GM18861 (cell line): ENCODE measurements around the gene CETN3.

ENCODE experiments used
- ATAC-seq: cut with Tn5 transposase; IDR thresholded peaks from one replicate; pipeline ENCODE4 v1.9.1; 2021; ENCODE audit not compliant: unreplicated experiment

The CETN3 gene

DNA sequence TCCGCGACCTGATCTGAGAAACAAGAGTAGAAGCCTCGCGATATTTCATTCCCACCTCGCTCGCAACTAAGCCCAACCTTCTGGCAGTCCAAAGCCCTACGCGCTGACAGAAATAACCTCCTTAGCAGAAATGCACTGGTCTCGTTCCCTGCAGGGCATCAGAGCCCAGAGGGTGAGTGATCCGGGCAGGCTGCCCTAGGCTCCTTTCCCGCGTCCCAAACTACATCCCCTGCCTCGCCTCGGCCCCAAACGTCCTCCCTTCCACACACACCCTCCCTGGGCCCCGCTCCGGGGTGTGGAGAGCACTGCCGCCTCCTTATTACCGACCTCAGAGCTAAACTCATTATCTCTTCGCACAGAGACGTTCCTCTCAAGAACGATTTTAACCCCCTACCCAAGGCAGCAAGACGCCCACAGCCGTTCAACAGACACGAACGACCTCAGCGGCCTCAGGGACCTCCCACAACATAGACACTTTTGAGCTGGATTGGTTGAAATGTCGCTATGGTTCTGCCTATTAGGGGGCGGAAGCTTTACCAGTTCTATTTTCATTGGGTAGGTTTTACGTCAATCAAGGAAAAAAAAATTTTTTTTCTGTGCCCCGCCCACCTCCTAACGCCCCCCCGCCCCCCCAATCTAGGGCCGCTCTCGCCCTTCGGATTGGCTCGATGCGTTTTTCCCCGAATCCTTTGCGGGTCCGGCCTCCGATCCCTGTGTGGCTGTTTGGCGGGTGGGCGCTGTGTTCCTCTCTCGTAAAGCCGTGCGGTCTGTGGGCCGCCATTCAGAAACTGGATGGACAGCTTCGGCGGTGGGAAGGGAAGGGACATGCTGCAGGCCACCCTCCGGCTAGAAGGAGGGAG is at the start of gene CETN3:
CETN3 (minus strand) TSS at position 439 of the 860 bp plus-strand sequence; CDS start at position 344, 95 bp downstream.
- ATAC-seq = peak; percentile 89

- ATAC-seq = no peak
Measured at GRCh38 chr5:90446961-90447360, 37.4 kb upstream of the CETN3 start.

DNA sequence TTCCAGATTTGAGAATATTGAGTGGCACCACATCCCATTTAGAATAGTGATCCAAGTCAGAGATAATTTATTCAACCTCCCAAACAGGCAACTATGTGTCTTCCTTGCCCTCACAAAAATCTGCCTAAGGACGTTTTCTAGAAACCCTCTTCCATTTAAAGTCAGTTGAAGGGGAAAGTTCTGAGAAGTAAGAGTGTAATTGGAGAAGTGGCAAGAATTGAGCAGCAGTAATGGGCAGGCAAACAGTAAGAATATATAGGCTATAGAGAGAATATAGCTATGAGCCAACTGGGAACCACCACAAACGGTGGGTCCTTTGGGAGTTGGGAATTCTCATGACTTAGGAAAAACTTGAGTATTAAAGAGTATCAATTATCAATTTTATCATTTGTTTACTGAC is 31.1 kb upstream of the CETN3 start:
- no peak for ATAC-seq

- ATAC-seq = no peak
Measured at GRCh38 chr5:90438100-90438499, 28.5 kb upstream of the CETN3 start.

- no peak for ATAC-seq
Measured at GRCh38 chr5:90437663-90438062, 28.1 kb upstream of the CETN3 start.

GRCh38 chr5:90434116-90434714 is 24.7 kb upstream of the CETN3 start:
- peak; percentile 77 for ATAC-seq

GRCh38 chr5:90424245-90424644 is 14.7 kb upstream of the CETN3 start:
- peak; percentile 96 for ATAC-seq

DNA sequence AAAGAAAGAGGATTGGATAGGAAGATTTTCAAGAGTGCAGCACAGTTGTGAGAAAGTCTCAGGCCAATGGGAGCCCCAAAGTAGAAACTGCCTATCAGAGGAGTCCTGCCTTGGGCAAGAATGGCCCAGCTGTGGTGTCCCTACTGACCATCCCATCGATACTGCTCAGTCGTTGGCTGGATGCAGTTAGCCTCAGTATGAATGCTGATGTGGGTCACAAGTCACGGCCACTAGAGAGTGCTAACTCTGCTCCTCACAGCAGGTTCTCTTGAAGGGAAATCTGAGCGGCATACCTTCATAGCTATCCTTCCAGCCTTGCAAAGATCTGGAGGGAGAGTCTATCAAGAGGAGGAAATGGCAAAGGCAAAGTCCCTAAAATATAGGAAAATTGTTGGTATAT is 11.6 kb upstream of the CETN3 start:
- ATAC-seq = no peak

GRCh38 chr5:90418214-90418613 is 8.7 kb upstream of the CETN3 start:
- no peak for ATAC-seq

DNA sequence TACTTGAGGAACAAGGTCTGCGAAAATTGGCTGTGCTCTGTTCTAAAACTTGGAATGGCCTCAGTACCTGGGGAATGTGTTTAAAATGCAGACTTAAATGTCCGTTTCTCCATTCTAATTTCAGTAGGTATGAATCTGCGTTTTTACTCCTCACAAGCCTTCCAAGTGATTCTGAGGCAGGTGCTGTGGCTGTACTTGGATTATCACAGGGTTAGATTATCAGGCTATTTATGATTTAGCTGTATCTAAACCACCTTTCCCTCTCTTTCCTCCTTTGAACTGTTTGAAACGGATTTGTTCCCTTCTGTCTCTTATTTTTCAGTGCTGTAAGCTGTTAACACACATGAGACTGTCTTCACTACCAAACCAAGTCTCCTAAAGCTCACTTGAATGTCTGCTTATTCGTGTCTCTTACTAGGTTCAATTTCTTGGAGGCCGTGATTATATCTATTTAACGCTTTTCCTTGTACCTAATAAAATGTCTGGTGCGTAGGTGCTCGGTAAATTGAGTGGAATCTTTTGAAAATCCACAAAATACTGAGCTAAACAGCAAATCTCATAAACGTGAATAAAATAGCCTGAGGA is 714 bp upstream of the CETN3 start:
- ATAC-seq = no peak

GRCh38 chr5:90408571-90409317 is 812 bp downstream of the CETN3 start:
- ATAC-seq = peak; percentile 0

- no peak for ATAC-seq
Measured at GRCh38 chr5:90406466-90406865, 3.1 kb downstream of the CETN3 start.

DNA sequence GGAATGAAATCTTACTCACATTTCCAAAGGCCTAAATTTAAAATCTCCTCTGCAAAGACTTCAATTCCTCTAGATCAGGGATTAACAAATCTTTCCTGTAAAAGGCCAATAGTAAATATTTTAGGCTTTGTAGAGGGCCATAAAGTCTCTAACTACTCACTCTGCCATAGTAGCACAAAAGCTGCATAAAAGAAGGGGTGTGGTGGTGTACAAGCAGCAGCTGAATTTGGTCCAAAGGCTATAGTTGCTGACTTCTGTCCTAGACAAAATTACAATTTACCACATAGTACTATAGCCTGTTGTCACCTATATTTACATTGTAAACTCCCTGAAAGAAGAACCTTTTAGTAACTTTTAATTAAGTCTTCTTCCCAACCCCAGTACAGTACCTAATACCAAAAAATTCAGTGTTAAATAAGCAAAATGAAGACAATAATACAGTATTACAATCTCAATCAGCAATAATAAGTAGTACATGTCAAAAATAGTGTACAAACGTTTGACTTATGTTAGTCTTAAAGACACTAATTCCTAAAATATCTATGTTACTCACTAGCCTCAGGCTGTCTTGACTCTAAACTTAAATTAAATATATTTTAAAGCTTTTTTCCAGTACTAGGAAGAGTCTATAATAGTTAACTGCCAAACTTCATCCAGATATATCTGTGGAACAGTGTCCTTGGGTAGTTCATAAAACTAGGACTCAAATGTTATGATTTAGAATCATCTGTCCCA is 6.9 kb downstream of the CETN3 start:
- ATAC-seq = no peak

GRCh38 chr5:90399251-90399650 is 10.3 kb downstream of the CETN3 start:
- no peak for ATAC-seq

GRCh38 chr5:90398726-90399125 is 10.8 kb downstream of the CETN3 start:
- no peak for ATAC-seq

DNA sequence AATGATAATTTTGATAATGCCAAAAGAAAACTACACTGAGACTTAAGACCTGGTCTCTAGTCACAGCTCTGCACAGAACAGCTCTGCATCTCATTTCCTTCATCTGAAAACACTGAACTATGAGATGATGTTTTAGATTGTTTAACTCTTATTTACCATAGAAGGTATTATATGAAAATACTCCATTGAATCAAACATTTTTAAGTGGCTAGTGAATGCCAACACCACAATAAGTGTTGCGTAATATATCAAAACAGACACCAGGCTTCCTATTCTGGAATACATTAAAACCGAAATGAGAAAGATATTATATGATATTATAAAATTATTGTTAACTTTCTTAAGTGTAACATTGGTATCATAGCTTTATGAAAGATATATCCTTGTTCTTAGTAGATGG is 14.6 kb downstream of the CETN3 start:
- no peak for ATAC-seq

- no peak for ATAC-seq
Measured at GRCh38 chr5:90390928-90391327, 18.6 kb downstream of the CETN3 start.

DNA sequence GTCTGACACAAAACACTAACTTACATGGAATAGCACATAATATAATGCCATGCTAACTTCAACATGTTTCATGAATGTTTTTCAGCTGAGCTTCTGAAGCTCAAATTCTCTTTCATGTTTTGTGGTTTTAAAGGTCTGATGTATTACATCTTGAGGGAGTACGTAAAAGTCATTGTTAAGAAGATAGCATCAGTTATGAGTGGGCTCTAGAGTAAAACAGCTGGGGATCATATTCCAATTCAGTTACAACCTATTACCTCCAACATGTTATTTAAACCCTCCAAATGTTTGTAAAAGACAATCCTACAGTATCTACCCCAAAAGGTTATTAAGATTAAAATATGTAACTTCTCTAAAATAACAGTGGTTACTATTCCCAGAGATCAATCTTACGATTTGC is 19.2 kb downstream of the CETN3 start:
- ATAC-seq = no peak

- no peak for ATAC-seq
Measured at GRCh38 chr5:90387508-90387907, 22.0 kb downstream of the CETN3 start.

DNA sequence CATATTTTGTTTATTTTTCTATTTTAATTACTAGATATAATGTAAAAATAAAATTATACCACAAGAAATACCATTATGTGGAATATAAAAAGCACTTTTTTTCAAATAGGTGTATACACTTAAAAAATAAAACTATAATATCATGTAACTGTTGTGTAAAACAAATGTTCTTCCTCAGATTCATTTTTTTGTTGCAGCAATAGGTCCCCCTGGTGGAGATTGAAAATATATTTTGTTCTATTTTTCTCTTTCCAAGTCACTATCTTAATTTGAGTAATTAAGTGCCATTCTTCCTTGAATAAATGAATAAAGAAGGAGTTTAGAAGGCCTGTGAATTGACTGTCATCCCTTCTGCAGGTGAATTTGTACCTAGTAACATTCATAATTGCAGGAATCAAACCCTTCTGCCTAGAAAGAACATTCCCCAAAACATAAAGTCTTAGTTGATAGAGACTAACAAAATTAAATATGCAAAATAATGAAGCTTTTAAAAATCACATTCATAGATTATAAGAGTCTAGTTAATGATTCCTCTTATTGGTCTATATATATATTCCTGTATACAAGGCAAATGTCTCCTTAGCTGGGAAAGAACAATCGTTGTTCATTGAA is 23.4 kb downstream of the CETN3 start:
- no peak for ATAC-seq
